HG03175 (cell line): ENCODE results near the gene CGAS.
"Not testable (repeated sequence)": the region's sequence is repeated elsewhere in the genome, so short reads cannot be mapped to it uniquely, and the experiment has no call there.

Experiments
- ATAC-seq: cut with Tn5 transposase; IDR thresholded peaks from one replicate; pipeline ENCODE4 v1.9.1; 2021; ENCODE audit warnings: mild to moderate bottlenecking, moderate library complexity; ENCODE audit not compliant: unreplicated experiment

Gene CGAS

GRCh38 chr6:73400656-73401055 is 51.4 kb downstream of the CGAS start:
- ATAC-seq = no peak

- no peak for ATAC-seq
Observed at GRCh38 chr6:73395875-73396274, 56.2 kb downstream of the CGAS start.

- no peak for ATAC-seq
Observed at GRCh38 chr6:73394577-73395354, 57.3 kb downstream of the CGAS start, which contains the start of gene DDX43. Gene DDX43, plus strand, starts transcription at chr6:73394828. Its CDS starts 78 bp downstream, at chr6:73394906.

GRCh38 chr6:73393278-73393677 is 58.8 kb downstream of the CGAS start:
- ATAC-seq = no peak

GRCh38 chr6:73392188-73392587 is 59.9 kb downstream of the CGAS start:
- not testable (repeated sequence) for ATAC-seq

- no peak for ATAC-seq
Observed at GRCh38 chr6:73391675-73392074, 60.4 kb downstream of the CGAS start.

- no peak for ATAC-seq
Observed at GRCh38 chr6:73389854-73390253, 62.2 kb downstream of the CGAS start.

GRCh38 chr6:73388800-73389512 is 63.1 kb downstream of the CGAS start:
- ATAC-seq = peak; percentile 78

GRCh38 chr6:73388433-73388799 is 63.7 kb downstream of the CGAS start:
- no peak for ATAC-seq

GRCh38 chr6:73382462-73383113 is 69.5 kb downstream of the CGAS start:
- ATAC-seq = no peak

- ATAC-seq = not testable (repeated sequence)
Observed at GRCh38 chr6:73381531-73381930, 70.6 kb downstream of the CGAS start.

GRCh38 chr6:73377225-73377624 is 74.9 kb downstream of the CGAS start:
- ATAC-seq = no peak

GRCh38 chr6:73375216-73375615 is 76.9 kb downstream of the CGAS start:
- ATAC-seq = no peak
